GM18951 (cell line): Measurements from ENCODE around the gene SPNS2.

Experiments
- POLR2A ChIP-seq: IDR thresholded peaks from 4 replicates; pipeline ENCODE4 v1.6.1; 2011; ENCODE audit warnings: mild to moderate bottlenecking; ENCODE audit not compliant: insufficient read length, insufficient read depth; ENCODE audit errors: extremely low read depth
- in situ Hi-C: fragments of 300-500 bp; cut with MboI; formaldehyde crosslinking; loops from one replicate; pipeline ENCODE4 v1.12.0; 2022; ENCODE audit warnings: low sequenced_read_pairs, mixed read lengths, inconsistent platforms; ENCODE audit not compliant: unreplicated experiment

The SPNS2 gene

GRCh38 chr17:4512156-4513112 is 13.8 kb downstream of the SPNS2 start:
- in situ Hi-C loops: no loop called here
- no peak for TF ChIP-seq POLR2A

GRCh38 chr17:4513113-4514032 is 14.7 kb downstream of the SPNS2 start:
- in situ Hi-C loops: no loop called here
- TF ChIP-seq POLR2A: no peak

DNA sequence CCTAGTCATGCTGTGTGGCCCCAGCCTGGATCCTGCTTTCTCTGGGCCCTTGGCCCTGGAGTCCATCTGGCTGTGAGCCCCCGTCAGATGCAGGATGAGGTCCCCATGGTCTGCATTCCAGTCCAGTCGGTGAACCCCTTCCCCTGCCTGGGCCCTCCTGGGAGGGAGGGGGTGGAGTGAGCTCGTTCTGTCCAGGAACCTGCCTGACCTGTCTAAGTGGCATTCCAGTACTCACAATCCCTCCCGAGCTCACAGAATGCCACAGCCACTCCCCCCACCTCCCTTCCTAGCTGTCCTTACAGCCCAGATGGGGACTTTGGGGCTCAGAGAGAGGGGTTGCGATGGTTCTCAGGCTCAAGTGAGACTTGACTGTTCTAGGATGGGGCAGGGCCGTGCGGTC is 15.5 kb downstream of the SPNS2 start:
- no peak for TF ChIP-seq POLR2A
- in situ Hi-C loops: no loop called here

GRCh38 chr17:4514779-4515178 is 16.1 kb downstream of the SPNS2 start:
- no peak for TF ChIP-seq POLR2A
- in situ Hi-C loops: no loop called here

DNA sequence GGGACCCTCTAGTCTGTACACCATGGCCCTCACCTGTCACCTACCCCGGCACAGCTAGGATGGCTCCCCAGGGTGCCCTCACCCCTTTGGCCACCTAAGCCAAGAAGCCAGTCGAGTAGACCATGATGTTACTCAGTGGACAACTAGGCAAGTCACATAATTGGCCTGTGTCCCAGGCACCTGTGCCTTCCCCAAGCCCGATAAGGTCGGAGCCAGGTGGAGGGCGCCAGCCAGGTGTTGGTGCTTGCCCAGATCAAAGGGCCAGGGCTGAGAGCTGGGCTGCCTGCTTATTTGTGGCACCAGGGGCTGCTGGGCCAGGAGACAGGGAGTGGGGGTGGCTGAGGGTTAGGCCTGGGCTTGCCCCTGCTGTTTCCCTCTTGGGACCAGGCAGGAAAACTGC is 16.8 kb downstream of the SPNS2 start:
- in situ Hi-C loops: no loop called here
- no peak for TF ChIP-seq POLR2A

- in situ Hi-C loops: no loop called here
- TF ChIP-seq POLR2A: no peak
Observed at GRCh38 chr17:4516735-4517134, 18.1 kb downstream of the SPNS2 start.

- TF ChIP-seq POLR2A: no peak
- in situ Hi-C loops: no loop called here
Observed at GRCh38 chr17:4518901-4519300, 20.2 kb downstream of the SPNS2 start.

DNA sequence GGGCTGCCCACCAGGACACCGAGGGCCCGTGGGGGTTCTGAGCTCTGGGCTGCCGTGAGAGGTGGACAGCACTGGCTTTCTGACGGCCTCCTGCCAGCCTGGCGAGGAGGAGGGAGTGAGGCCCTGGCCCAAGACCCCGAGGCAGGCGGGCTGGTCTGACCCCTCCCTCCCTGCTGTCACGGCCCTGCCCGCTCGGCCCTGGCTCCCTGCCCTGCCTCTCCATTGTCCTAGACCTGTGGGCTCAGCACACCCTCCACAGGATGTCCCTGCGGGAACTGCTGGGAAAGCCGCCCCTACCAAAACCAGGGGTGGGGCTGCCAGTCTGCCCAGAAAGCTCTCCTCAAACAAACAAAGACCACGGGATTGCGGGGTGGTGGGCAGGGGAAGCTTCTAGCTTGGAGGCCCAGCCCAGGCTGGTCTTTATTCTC is 20.7 kb downstream of the SPNS2 start:
- TF ChIP-seq POLR2A: no peak
- in situ Hi-C loops: no loop called here

DNA sequence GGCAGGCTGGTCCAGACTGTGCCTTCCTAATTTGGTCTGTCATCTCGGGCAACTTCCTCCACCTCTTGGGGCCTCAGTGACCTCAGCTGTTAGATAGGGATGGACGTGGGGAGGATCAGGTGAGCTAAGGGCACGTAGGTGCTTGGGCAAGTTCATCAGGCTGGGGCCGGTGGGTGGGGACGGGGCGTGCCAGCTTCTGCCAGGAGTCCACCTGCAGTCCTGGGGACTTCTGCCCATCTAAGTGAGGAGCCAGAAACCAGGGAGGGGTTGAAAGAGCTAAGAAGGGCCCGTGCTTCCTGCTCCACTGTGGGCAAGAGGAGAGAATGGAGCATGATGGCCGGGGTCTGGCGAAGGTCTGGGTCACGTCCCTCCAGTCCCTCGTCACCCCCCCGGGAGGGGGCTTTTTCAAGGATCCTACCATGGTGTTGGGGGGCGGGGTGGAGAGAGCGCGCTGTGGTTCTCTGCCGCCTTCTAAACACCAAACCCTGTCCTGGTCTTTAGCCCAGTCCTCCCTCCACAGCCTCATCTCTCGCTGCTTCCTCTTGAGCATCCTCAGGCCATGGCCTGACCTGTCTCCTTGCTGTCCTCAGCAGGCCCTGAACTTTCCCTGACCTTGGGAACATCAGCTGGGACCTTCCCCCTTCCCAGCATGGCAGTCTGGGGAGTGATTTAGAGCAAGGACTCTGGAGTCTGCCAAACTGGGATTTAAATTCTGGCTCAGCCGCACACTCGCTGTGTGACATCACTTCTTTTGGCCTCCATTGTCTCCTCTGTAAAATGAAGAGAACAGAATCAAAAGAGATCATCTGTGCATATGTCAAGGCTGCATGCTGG is 21.6 kb downstream of the SPNS2 start:
- in situ Hi-C loops: no loop called here

GRCh38 chr17:4520894-4521600 is 22.4 kb downstream of the SPNS2 start:
- in situ Hi-C loops: no loop called here

More for the DNA sequence above, 21.6 kb downstream of the SPNS2 start:
- no peak for TF ChIP-seq POLR2A

GRCh38 chr17:4522661-4523060 is 24.0 kb downstream of the SPNS2 start:
- TF ChIP-seq POLR2A: no peak
- in situ Hi-C loops: no loop called here

More at GRCh38 chr17:4520894-4521600, 22.4 kb downstream of the SPNS2 start:
- TF ChIP-seq POLR2A: no peak

GRCh38 chr17:4523946-4524345 is 25.3 kb downstream of the SPNS2 start:
- in situ Hi-C loops: no loop called here
- TF ChIP-seq POLR2A: no peak
